Cortex of kidney (tissue), 1 donor: ENCODE data around the gene MEIOSIN.
A peak's percentile ranks its signal among the peaks of the same experiment; 100 is the strongest.

Experiments
- DNase-seq: peaks from one replicate; lab custom pipeline; 2025; lab: John Stamatoyannopoulos, UW

Gene MEIOSIN

DNA sequence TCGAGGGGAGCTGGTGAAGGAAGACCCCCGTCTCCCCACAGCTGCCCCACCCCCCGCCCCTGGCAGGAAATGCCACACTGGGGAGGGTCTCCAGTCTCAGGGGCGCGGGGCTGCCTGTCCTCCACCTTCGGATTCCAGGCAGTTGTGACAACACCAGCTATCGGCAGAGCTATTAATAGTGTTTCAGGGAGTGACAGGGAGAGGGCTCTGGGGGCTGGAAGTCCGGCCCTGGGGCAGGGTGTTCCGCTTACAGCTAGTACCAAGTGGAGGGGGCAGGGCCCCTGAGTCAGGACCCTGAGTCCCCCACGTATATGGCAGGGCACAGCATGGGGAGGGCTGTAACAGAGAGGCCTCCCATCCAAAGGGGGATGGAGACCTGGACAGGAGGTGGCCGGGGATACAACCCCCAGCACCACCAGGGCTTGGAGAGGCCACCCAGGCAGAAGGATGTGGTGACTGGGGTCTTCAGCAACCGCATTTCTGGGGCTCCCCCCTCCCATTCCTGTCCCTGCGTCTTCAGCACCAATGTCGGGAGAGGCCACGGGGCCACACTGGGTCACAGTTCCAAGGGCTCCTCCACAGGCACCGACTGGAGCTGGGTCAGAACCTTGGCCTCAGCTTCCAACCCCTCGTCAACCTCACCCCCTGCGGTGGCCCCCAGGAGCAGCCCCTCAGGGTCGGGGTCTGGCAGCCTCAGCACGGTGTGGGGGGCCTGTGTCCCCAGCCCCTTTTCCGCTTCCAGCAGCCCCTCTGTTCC lies 31.9 kb downstream of the MEIOSIN start:
- DNase-seq: no peak

GRCh38 chr19:45765702-45766295 lies 32.6 kb downstream of the MEIOSIN start:
- DNase-seq: no peak

GRCh38 chr19:45766296-45766868 lies 33.1 kb downstream of the MEIOSIN start:
- no peak for DNase-seq

DNA sequence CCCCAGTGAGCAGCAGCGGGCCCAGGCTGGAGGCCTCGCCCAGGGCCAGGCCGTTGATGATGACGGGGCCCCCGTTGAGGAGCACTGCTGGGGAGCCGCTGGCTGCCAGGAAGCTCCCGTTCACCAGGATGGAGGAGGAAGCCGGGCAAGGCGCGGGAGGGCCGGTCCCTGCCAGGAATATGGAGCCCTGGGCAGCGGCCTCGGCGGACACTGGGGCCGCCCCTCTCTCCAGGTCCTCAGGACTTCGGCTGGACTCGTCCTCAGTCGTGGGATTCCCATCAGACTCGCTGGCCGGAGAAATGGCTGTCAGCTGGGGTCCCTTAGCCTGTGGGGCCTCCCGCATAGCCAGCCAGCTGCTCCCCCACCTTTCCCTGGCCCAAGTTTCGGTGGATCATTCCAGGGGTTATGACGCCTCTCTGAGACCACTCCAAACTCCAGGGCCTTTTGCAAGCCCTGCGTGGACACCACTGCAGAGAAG lies 33.7 kb downstream of the MEIOSIN start:
- no peak for DNase-seq

DNA sequence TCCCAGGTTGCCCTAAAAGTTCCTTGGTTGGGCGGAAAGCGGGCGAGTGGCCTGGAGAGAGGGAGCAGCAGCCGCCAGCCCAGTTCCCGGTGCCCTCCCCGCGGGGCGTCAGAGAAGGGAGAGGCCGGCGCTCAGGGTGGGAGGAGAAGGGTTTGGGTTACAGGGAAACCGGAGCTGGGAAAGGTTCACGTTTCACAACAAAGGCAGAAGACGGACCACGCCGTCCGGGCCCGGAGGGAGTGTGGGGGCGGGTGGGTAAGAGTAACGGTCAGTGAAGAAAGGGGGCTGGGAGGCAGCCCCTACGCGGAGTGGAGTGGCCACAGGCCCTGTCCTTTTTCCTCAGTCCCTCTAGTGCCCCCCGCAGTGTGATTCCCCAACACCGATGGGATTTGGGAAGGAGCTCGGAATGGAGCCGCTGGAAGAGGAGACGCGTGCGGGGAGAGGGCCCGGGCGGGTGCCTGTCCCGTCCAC lies 34.2 kb downstream of the MEIOSIN start:
- no peak for DNase-seq

GRCh38 chr19:45767881-45768654 lies 34.8 kb downstream of the MEIOSIN start:
- DNase-seq: no peak

- no peak for DNase-seq
These were observed 35.4 kb downstream of the MEIOSIN start for GRCh38 chr19:45768655-45768983.

GRCh38 chr19:45768984-45769782 lies 35.9 kb downstream of the MEIOSIN start, which contains the start of gene SIX5:
Gene SIX5, minus strand, starts transcription at chr19:45769252. Its CDS starts 408 bp downstream, at chr19:45768844.
- DNase-seq: no peak

- no peak for DNase-seq
These were observed 36.6 kb downstream of the MEIOSIN start for GRCh38 chr19:45769821-45770191.

- DNase-seq: peak; percentile 70
These were observed 37.2 kb downstream of the MEIOSIN start for GRCh38 chr19:45770192-45771101.

DNA sequence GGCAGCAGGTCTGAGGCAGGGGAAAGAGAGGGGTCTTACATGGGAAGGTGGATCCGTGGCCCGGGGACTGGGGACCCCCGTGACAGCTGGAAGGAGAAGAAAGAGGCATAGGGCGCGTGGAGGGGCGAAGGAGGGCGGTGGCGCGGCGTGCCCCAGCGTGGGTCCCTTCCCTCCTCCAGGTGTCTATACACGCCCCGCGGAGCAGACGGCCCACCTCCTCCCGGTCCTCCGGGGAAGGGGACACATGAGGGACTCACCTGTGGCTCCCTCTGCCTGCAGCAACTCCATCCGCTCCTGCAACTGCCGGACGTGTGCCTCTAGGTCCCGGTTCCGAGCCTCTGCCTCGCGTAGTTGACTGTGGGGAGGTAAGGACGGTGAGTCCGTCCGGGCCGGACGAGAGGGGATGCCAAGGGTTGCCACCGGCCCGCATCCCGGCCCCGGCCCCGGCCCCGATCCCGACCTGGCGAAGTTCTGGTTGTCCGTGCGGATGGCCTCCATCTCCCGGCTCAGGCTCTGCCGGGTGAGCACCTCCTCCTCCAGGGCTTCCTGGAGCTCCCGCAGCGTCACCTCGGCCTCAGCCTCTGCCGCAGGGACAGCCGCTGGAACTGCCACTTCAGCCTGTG lies 38.2 kb downstream of the MEIOSIN start:
- no peak for DNase-seq

DNA sequence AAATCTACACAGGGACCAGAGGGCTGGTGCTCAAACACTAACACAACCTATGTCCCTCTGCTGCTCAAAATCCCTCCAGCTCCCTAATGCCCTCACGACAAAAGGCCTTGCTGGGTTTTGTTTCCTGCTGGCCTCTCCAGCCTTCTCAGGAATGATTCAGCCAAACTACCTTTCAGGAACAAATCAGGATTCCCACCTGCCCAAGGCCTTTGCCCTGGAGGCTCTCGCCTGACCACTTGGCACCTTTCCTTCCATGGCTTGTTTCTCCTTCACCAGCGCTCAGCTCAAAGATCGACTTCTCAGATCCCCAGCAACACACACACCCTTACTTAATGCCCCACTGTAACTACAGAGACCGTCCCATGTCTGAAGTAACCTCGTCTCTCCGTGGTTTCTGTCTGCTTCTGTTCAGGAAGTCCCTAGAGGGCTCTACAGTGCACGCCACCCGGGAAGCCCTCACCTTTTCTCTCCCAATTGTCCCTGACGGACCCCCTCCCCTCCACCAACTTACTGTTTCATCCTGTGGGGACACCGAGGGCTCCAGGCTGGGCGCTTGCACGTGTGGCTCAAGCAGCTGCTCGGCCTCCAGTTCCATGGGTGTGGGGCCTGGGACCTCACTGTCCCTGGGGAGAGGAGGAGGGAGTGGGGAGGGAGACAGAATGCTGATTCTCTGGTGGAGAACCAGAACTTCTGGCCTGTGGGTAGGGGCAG lies 39.0 kb downstream of the MEIOSIN start:
- DNase-seq: no peak

GRCh38 chr19:45772912-45773311 lies 39.7 kb downstream of the MEIOSIN start:
- DNase-seq: no peak

- DNase-seq: no peak
These were observed 40.1 kb downstream of the MEIOSIN start for GRCh38 chr19:45773384-45773783.

DNA sequence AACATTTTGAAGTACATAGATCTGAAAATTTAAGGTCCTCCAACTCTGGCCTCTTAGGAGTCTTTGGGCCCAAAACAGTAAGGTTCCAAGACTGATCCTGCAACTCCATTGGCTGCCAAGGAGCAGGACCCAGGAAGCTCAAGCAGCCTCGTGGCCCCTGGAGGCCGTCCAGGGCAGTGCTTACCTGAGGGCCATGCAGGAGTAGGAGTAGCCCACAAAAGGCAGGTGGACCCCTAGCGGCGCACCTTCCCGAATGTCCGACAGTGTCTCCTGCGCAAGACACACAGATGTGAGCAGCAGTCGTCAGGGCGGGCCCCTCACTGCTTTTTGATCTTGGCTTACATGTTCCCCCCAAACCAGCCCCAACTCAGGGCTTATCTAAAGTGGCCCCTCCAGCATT lies 41.5 kb downstream of the MEIOSIN start:
- no peak for DNase-seq

GRCh38 chr19:45777395-45777961 lies 44.2 kb downstream of the MEIOSIN start:
- no peak for DNase-seq

DNA sequence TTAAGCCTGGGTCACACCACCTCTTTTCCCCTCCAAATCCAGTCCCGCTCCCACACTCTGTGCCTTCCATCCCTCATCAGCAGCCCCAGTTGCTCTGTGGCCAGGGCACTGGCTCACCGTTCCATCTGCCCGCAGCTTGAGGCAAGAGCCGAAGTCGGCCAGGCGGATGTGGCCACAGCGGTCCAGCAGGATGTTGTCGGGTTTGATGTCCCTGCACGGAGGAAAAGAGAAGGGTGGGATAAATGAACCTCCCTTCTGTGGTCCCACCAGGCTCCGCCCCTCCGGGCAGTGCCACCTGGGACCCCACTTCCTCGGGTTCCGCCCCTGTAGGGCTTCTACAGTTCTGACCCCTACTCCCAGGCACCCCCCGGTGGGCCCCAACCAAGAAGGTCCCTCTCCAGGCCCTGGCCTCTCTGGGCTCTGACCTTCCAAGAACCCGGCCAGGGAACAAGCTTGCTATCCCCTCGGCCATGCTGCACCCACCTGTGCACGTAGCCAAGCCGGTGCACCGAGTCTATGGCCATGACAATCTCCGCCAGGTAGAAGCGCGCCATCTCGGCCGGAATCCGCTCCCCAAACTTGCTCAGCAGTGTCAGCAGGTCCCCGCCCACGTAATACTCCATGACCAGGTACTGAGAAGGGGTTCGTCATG lies 44.9 kb downstream of the MEIOSIN start:
- no peak for DNase-seq
